ENCODE results near the gene NLK.
"Not testable (repeated sequence)": the region's sequence is repeated elsewhere in the genome, so short reads cannot be mapped to it uniquely, and the experiment has no call there.

Gene NLK

GRCh38 chr17:28204751-28205150 lies 162.3 kb downstream of the NLK start:
- no peak for DNase-seq

- DNase-seq = no peak
Observed at GRCh38 chr17:28206292-28206691, 163.8 kb downstream of the NLK start.

DNA sequence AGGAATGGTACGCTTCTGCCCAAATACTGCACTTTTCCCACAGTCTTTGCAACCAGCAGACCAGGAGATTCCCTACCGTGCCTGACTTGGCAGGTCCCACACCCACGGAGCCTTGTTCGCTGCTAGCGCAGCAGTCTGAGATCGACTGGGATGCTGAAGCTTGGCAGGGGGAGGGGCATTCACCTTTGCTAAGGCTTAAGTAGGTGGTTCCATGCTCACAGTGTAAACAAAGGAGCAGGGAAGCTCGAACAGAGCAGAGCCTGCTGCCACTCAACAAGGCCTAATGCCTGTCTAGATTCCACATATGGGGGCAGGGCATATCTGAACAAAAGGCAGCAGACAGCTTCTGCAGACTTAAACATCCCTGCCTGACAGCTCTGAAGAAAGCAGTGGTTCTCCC lies 169.3 kb downstream of the NLK start:
- DNase-seq = no peak

GRCh38 chr17:28213578-28213977 lies 171.1 kb downstream of the NLK start:
- not testable (repeated sequence) for DNase-seq

DNA sequence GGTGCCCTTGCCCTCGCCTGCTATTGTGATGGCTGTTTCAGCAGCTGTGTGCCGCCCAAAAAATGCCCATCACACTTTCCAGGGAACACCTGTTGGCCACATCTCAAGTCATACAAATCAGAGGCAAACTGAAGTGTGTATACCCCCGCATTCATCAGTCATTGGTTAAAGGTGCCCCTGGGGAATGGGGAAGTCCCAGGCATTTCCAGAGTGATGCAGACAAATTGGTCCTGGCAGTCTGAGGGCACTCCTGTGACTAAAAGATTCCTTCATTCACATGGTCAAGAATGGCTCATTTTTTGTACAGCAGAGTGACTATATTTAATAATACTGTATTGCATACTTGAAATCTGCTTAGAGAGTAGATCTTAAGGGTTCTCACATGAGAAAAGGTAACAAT lies 173.6 kb downstream of the NLK start:
- no peak for DNase-seq

GRCh38 chr17:28216528-28216927 lies 174.1 kb downstream of the NLK start:
- no peak for DNase-seq

- no peak for DNase-seq
Observed at GRCh38 chr17:28219771-28220170, 177.3 kb downstream of the NLK start.

DNA sequence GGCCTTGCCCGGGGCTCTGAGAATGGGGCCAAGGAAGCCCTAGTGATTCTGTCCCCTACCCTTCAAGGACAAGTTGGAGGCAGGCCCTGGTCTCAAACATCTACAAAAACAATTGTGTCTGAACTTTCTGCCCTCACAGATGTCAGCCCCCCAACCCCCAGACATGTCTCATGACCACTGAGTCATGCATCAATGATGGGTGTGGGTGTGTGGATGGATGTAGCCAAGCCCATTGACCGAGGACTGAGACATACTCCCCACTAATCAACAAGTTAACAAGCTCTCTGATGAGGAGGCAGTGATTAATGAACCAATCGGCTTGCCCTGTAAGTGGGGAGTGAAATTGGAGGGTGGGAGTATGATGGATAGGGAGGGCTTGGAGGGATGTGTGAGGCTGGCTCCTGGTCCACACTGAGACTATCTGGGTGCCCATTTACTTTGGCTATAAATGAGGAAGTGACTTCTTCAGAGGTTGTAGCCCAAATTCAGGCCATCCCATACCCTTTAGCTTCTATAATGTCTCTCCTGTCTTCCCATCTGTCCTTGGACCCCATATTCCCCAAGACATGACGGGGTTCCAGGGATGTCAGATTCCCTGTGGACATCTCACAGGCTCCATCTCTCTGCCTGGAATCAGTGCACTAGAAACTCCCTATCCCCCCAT lies 179.4 kb downstream of the NLK start:
- DNase-seq = no peak

- no peak for DNase-seq
Observed at GRCh38 chr17:28225271-28225670, 182.8 kb downstream of the NLK start.

DNA sequence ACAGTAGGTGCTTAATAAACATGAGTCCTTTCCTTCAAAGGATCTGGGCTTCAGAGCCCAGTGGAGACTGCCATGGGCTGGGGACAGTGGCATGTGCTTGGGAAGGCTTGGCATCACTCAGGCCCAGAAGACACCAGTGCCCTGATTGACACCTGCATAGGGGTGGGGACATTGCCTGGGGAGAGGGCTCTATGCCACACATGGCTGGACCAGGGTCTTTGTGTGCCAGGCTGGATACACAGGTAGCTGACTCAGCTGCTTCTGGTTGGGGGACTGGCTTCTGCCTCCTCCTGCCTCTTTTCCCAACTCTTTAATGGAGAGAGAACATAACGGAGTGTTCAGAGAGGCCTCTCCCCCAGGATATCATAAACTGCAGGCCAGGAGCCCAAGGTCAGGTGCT lies 183.4 kb downstream of the NLK start:
- DNase-seq = no peak

DNA sequence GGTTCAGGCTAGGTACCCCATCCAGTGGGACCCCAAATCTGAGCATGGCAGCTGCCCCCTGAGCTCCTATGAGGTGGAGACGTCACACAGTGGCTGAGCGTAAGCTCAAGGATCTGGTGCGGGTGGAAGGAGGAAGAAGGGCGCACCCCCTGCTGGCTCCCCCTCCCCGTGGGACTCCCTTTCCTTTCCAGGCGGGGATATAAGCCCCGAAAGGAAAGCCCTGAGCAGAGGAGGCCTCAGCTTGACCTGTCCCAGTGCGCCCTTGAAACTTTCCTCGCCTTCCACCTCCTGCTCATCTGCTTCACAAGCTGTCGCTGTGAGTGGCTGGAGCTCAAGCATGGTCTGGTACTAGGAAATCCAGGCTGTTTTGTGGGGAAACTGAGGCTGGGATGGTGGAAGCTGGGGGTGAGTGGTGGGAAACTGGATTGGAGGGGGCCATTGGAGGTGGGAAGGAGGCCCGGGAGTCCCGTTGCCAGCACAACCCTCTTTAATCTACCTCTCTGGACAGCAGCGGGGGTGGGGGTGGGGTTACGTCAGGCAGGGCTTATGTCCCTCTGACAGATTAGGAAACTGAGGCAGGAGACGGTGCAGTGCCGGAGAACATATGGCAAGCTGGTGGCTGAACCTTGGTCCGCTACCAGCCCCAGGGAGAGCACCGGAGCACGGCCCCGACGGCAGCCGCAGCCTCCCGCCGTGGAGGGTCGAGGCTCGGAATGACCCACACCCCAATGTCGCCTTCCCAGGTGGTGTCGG lies 184.3 kb downstream of the NLK start:
- DNase-seq = no peak

- peak; percentile 99 for DNase-seq
Observed at GRCh38 chr17:28227316-28228108, 185.0 kb downstream of the NLK start.

DNA sequence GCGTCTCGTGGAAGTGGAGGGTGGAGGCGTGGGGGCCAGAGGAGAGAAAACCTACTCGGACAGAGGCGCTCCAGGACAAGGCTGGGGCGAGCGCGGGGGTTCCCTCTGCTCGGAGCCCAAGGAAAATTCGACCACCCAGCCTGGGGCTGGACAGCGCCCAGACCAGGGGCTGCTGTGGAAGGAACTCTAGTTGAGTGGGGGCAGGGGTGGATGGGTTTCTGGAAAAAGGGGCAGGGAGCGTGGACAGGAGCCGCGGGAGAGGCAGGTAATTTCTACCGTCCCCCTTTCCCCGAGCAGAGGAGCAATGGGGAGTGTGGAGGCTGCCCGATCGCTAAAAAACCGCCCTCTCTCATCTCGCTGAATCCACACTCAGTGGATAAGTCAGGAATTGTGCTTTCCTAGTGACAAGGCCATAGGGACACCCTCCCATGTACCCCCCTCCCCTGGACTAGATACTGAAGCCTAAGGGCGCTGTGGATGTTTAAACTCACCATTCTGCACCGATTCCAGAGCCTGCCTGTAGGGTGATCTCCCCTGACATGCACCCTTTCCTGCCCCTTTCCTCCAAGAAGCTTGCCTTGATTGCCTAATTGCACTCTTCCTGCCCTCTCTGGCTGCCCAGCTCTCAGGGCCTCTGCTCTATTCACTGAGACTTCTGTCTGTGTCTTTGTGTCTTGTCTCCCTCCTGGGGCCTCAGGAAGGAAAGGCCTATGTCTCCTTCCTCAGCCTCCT lies 185.8 kb downstream of the NLK start:
- peak; percentile 42 for DNase-seq

DNA sequence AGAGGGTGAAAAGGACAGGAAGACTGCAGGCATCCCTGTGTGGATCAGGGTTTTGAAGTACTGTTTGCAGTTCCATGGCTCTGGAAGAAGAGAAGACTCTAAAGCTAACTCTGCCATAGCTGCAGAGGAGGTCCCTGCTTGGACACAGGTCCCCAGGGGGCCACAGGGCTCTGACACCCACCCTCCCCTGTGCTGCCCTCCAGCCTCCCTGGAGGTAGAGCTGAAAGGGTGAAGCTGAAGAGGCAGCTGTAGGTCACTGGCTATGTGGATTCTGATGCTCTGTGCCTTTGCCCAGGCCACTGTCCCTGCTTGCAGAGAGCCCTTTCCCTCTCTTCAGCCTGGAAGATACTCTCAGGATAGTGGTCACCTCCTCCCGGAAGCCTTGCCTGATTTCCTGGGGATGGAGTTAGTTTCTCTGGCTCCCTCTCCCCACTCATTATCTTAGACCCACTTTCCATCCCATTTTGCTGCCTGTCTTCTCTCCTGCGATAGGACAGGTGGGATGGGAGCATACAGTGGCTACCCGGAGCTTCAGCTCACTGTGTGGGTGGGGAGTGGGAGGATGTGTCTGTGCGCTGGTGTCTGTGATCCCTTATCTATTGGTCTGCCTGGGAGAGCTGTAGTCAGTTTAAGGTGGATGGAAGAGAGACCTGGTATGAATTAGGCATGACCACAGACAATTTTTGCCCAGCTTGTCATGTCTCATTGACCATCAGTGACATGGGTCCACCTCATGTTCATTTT lies 186.7 kb downstream of the NLK start:
- no peak for DNase-seq

GRCh38 chr17:28230011-28230410 lies 187.5 kb downstream of the NLK start:
- DNase-seq = no peak

DNA sequence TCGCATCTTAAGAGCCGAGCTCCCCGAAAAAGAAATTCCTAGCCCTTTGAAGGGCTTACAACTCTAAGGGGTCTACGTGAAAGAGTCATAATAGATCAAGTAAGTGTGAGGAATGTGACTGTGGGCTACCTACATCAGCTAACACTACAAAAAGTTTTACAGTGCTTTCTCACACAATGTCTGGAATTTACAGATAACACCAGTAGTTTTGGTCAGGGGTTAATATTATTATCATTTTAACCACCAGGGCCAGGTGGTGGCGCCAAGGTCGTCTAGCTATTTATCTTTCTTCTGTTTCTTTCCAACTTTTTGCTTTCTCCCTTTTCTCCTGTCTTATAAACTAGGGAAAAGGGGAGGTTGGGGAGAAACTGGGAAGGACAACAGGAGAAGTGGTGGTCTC lies 188.1 kb downstream of the NLK start:
- DNase-seq = not testable (repeated sequence)

GRCh38 chr17:28231624-28232023 lies 189.1 kb downstream of the NLK start:
- not testable (repeated sequence) for DNase-seq

- DNase-seq = peak; percentile 12
Observed at GRCh38 chr17:28232966-28233870, 190.7 kb downstream of the NLK start.

- peak; percentile 70 for DNase-seq
Observed at GRCh38 chr17:28233872-28234856, 191.7 kb downstream of the NLK start.
